Ureter (tissue), 1 donor: ENCODE results near the gene EPHA1. TPM values are rescaled to one million over a fixed set of nuclear protein-coding genes. Genes with fewer than 3 reads are reported as not detected.

ENCODE experiments used
- DNase-seq: peaks from one replicate; pipeline ENCODE4 v3.0.0-alpha.2; 2020; ENCODE audit warnings: low spot score
- total RNA-seq: library from RNA; stranded (reverse); gene quantifications from one replicate; pipeline ENCODE4 v1.2.4, GENCODE V29; 2023
- donor health status: DM: yes; HTN: yes; CAD: no.

The EPHA1 gene
- total RNA-seq, 1 donor from 2014 or later = 24.9 TPM

GRCh38 chr7:143351060-143351459 lies 57.6 kb downstream of the EPHA1 start:
- no peak for DNase-seq

- no peak for DNase-seq
Measured at GRCh38 chr7:143347950-143348349, 60.7 kb downstream of the EPHA1 start.

GRCh38 chr7:143346018-143346417 lies 62.6 kb downstream of the EPHA1 start:
- no peak for DNase-seq

GRCh38 chr7:143345428-143345900 lies 63.2 kb downstream of the EPHA1 start:
- no peak for DNase-seq

- DNase-seq = no peak
Measured at GRCh38 chr7:143343596-143343995, 65.1 kb downstream of the EPHA1 start.

- no peak for DNase-seq
Measured at GRCh38 chr7:143341842-143342241, 66.8 kb downstream of the EPHA1 start.

Other genes with a start within 250 kb of the EPHA1 start
- not detected for gene TAS2R39, start 225.4 kb downstream of the EPHA1 start, total RNA-seq
- gene TAS2R40, start 186.8 kb downstream of the EPHA1 start, total RNA-seq = not detected
- 200 TPM for gene GSTK1, start 145.4 kb downstream of the EPHA1 start, total RNA-seq
- 34.0 TPM for gene TMEM139, start 123.9 kb downstream of the EPHA1 start, total RNA-seq
- 42.3 TPM for gene CASP2, start 120.5 kb downstream of the EPHA1 start, total RNA-seq
- gene CLCN1, start 92.7 kb downstream of the EPHA1 start, total RNA-seq = 0.31 TPM
- 0.57 TPM for gene FAM131B, start 46.1 kb downstream of the EPHA1 start, total RNA-seq
- 169 TPM for gene ZYX, start 27.5 kb downstream of the EPHA1 start, total RNA-seq
- gene TAS2R60, start 34.6 kb upstream of the EPHA1 start, total RNA-seq = 0.55 TPM
- not detected for gene TAS2R41, start 69.0 kb upstream of the EPHA1 start, total RNA-seq
- gene CTAGE15, start 162.9 kb upstream of the EPHA1 start, total RNA-seq = 2.9 TPM
- gene TCAF2, start 212.1 kb upstream of the EPHA1 start, total RNA-seq = 14.3 TPM